LNCAP (cell line): ENCODE measurements around the gene UNC93B1.

ENCODE experiments used
- CTCF ChIP-seq: fragments of 450-650 bp; IDR thresholded peaks from 2 replicates; pipeline ENCODE4 v1.5.1; 2017; ENCODE audit warnings: mild to moderate bottlenecking

UNC93B1 gene

DNA sequence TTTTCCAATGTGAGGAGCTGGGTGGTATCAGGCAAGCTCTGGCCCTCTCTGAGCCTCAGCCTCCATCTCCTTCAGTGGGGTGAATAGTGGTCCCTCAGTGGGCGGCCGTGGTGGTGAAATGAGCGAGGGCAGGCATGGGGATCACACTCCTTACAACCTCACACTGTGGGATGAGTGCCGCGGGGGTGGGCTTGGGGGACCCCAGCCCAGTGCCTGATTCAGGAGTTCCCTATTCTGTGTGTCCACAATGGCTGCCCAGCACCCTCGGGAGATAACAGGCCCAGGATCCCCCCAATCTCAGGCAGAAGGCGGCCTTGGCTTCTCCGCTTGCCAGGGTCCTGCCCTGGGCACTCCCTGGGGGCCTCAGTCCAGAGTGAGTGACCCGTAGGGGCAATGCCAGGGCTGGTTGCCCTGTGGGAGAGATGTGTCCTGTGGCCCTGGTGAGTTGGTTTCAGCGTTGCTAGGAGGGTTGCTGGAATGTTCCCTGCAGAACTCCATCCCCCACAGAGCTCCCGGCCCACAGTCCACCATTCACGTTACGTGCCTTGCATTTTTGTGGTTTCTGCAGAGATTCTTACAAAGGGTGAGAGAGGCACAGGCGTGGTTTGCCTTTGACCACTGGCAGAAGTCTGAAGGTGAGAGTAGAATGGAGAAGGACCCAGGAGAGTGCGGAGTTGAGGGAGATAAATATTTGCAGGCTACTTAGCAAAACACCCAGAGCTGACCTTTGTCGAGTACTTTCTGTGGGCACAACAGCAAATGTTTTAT lies 9.1 kb upstream of the UNC93B1 start:
- no peak for TF ChIP-seq CTCF

- no peak for TF ChIP-seq CTCF
Observed at GRCh38 chr11:68012044-68012842, 8.3 kb upstream of the UNC93B1 start.

- TF ChIP-seq CTCF = no peak
Observed at GRCh38 chr11:68011051-68011943, 7.4 kb upstream of the UNC93B1 start.

DNA sequence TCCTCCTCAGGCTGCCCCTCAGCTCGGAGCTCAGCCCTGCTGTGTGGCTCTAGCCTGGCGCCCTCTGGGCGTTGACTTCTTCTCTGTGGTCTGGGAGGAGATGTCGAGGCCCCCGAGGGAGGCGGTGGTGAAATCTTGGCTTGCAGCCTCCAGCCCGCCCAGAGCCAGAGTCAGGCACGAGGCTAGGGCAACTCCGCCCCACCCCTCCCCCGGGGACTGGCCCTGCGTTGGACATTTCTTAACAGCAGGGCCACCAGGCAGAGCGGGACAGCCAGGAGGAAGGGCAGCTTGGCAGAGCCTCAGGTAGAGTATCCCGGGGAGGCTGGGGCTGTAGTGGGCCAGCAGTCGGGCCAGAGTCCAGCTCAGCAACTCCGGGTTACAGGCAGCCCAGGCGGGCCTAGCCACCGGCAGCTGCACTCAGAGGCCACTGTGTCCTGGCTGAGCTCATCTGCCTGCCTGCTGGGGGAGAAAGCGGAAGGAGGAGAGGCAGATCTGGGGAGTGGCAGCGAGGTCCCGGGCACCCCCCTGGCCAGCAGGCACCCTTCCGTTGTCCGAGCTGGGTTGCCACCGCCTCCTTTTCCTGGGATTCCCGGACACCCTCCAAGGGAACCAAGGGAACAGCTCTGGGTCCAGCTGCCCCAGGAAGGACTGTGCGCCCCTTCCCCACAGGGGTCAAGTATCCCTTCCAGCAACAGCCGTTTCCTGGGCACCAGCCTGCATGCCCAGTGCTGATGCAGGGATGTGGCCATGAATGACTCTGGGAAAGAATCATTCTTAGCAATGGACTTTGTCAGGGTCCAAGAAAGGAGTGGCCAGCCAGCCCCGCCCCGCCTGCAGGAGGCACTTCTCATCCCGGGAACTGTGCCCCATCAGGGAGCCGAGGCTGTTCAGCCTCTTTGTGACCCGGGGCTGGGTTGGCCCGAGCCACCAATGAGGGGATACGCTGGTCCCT lies 6.5 kb upstream of the UNC93B1 start, which contains the start of gene ALDH3B1:
TSS of gene ALDH3B1 (plus strand) at position 238 of the 952 bp plus-strand sequence. CDS start 4,971 bp downstream, outside the sequence.
- TF ChIP-seq CTCF = no peak

DNA sequence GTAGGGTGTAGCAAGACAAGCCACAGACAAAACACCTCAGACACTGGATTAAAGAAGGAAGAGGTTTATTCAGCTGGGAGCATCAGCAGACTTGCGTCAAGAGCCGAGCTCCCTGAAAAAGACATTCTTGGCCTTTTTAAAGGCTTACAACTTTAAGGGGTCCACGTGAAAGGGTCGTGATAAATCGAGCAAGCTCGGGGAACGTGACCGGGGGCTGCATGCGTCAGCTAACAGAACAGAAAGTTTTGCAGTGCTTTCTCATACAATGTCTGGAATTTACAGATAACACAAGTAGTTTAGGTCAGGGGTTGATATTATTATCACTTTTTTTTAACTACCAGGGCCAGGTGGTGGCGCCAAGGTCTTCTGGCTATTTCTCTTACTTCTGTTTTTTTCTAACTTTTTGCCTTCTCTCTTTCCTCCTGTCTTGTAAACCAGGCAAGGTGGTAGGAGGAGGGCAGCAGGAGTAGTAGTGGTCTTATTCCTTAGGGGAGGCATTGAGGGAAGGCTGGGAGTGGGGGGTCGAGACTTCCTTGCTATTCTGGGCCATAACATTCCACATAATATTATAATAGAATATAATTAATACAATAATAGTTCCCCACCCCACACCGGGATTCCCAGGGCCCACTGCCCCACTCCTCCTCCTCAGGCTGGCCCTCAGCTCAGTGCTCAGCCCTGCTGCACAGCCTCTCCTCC lies 5.6 kb upstream of the UNC93B1 start:
- TF ChIP-seq CTCF = peak; percentile 22; the same call in 1 of the 2 replicates

DNA sequence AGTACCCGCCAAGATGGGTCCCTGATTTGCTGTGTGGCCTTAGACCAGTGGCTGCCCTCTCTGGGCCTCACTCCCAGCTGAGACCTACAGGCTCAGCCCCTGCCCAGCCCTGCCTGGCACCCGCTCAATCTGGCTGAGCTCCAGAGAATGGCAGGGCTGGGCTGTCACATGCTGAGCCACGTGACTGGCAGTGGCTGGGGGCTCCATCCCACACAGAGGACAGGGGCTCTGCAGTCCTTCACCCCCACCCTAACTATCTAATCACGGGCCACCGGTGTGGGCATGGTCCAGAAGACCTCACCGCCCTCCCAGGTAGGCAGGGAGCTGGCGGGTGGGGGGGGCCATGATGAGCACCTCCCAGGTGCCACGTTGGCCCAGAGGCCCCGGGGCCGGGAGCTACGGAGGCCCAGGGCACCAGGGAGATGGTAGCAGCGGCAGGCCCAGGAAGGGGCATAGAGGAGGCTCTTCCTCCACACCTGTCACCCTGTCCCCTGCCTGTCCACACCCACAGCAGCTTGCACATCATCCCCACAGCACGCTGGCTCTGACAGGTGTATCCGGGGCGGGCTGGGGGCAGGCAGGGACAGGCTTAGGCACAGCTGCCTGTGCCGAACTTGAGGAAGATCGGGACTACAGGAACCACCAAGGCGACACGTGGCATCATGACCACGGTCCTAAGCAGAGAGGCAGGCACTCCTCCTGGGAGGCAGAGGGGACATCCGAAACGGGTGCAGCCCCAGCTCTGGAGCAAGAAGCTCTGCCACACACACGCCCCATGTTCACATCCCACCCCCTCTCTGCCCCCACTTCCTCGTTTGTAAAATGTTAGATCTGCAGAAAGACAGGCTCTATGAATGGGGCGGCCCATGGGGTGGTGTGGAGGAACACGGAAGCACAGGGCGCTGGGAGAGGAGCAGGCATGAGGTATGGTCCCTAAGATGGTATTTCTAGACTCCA lies 4.8 kb upstream of the UNC93B1 start:
- TF ChIP-seq CTCF = no peak
